Muscle of arm (tissue), 12 donors: ENCODE data around the gene CTNNBL1. TPM values are rescaled to one million over a fixed set of nuclear protein-coding genes. Genes with fewer than 3 reads are reported as not detected.

Source experiments
- DNase-seq: peaks from one replicate; pipeline ENCODE4 v3.0.0-alpha.2; 2013
- polyA plus RNA-seq, 12 donors: library from polyadenylated mRNA; unstranded; fragments of 120-200 nt; gene quantifications; one replicate each; pipeline ENCODE4 v1.2.1, GENCODE V29; 2013; ENCODE audit not compliant: insufficient read length in 12 of 12

Gene CTNNBL1
- polyA plus RNA-seq, 12 donors, result 14.9 to 39.1 (median 28.9) TPM; not detected in 1

DNA sequence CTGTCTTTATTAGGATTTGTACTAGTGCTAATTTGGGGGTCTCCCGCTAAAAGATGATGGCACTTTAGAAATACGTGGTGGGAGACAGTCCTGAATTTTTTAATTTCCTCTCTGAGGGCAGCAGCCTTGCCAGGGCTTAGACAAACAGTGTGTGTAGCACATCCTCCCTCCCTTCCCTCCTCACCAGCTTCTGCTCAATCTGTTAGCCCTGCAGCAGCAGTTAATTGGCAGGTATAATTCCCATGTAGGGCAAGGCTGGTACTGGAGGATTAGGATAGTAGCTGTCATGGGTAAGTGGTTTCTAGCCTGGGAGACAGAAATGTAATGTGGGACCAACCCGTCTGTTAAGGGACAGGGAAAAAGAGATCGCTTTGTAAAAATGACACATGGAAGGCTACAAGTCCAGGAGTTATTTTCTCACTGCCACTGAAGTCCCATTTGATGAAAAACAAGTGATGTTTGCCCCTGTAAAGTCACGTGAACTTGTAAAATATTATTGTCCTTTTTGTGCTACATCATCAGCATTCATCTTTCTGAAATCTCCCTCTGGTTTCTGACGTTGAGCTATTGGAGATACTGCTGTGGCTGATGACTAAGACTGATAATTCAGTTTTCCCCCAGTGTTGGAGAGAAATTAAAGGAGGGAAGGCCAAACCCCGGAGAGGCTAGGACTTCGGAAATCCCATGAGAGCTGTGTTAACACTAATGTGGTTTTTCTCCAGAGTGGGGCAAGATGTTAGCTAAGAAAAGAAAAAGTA lies 40.6 kb downstream of the CTNNBL1 start:
- no peak for DNase-seq

DNA sequence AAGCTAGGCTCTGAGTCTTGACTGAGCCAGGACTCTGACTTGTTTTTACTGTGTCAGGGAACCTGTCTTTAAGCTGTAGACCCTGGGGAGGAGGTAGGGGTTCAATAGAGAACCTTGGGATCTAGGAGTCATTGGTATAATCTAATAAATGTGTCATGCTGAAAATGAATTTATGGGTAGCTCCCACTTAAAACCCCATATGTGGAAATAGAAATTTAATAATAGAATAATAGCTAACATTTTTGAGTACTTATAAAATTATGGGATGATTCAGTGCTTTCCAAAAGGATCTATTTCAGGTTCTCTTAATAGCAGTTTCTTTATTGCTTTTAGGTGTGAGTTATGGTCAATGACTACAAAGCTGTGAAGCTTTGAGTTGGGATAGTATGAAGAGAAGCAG lies 41.7 kb downstream of the CTNNBL1 start:
- DNase-seq, result no peak

DNA sequence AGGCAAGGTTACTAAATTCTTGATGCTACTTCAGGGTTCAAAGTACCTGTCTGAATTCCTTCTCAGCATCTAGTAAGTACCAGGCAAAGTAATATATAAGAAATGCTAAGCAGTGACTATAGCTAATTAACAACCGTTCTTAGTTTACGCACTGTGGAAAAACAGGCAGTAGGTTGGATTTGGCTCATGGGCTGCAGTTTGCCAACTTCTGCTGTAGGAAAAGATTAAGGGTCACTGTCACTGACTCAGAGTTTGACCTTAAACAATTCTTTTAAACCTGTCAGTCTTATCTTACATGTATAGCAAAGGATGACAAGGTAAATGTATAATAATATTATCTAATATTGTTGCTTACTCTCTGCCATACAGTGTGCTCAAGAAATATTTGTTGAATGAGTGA lies 42.3 kb downstream of the CTNNBL1 start:
- no peak for DNase-seq

DNA sequence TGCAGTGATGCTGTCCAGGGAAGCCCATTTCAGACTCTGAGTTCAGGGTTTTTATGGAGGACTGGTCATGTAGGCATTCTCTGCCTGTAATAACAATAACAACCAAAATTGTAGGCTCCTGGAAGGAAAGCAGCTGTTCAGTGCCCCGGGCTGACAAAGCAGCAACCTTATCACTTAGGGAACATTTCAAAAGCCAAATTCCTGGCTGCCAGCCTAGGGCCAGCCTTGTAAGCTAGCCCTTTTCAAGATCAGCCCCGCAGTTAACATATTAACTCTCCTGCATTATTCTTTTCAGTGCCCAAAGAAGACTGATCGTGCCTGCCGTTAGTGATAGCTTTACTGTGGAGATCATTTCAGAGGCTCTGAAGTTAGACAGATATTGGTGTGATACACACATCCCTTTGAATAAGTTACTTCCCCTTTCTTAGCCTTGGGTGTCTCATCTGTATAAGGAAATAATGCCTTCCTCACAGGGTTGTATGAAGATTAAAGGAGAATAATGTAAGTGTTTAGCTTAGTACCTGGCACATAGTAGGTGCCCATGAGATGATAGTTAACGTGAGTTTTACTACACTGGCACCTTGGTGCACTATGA lies 44.1 kb downstream of the CTNNBL1 start:
- DNase-seq, result no peak

DNA sequence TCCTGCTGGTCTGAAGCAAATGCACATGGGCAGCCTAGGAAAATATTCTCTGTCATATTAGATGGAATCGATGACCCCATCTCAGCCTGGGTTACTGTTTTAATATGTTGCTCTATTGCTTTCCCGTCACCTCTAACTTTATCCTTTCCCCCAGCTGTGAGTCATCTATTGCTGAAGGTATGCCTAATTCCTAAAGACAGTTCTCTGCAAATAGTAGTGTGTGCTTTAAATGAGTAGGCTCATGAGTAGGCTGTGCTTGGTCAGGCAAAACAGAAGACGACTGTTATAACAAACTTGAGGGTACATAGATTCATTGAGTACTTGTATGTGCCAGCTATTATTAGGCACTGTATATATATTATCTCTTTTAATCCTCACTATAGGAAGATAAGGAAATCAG lies 47.2 kb downstream of the CTNNBL1 start:
- no peak for DNase-seq

DNA sequence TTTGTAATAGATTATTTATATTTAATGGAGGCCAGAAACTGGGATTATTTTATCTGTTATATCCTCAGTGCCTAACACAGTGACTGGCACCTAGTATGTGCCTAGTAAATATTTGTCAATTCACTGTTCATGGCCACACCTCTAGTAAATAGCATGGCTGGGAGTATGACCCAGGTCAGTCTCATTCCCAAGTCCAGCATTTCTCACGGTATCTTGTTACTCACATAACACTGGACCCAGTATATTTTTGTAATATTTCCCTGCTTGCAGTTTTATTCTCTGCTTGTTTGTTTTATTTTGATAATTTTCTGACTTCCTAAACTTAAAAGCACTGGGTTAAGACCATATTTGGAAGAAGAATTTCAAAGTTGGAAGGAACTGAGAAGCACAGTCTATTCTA lies 47.7 kb downstream of the CTNNBL1 start:
- DNase-seq, result no peak

DNA sequence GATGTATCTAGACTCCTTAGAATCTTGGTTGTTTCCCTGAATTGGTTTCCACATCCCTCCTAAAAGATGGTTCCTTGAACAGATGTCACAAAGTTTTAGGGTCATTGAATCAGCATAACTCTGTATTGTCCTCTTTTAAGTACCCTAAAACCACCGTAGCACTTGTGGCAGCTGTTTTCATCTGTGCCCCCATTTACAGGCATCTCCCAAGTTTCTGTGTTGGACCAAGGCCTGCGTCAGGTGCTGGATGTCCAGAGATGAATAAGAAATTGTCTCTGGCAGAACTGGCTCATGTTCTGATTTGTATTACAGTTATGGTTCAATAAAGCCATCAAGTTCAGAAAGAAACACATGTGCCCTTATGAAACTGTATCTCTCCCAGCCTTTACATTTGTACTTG lies 48.3 kb downstream of the CTNNBL1 start:
- no peak for DNase-seq

DNA sequence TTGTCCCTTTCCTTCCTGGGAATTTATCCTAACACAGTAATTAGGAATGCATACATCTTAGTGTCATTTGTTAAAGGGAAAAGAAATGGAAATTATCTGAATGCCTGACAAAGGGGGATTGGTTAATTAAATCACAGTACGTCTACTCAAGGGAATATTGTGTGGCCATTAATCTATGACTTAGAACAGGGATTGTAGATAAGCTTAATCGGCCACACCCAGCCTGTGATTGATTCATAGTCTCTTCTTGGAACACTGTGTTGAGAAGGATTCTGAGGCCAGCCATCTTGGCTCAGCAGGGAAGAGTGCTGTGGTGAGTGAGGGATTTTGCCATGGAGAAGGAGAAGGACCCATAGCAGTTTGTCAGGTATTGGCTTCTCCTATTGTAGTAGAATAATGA lies 50.5 kb downstream of the CTNNBL1 start:
- DNase-seq, result no peak

DNA sequence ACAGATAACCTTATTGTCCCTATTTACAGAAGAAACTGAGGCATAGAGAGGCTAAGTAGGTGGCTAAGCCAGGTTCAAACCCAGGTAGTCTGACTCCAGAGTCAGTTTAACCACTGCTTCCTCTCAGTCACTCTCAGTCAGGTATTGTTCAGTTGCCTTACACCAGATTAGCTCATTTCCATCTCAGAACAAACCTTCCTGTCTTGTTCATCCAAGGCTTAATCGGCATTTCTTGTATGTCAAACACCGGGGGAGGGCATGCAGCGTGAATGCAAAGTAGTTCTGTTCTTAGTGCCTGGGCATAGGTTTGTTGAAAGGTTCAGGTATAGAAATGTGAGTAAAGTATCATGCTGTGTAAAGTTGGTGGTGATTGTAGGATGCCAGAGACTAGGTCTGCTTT lies 51.7 kb downstream of the CTNNBL1 start:
- no peak for DNase-seq

DNA sequence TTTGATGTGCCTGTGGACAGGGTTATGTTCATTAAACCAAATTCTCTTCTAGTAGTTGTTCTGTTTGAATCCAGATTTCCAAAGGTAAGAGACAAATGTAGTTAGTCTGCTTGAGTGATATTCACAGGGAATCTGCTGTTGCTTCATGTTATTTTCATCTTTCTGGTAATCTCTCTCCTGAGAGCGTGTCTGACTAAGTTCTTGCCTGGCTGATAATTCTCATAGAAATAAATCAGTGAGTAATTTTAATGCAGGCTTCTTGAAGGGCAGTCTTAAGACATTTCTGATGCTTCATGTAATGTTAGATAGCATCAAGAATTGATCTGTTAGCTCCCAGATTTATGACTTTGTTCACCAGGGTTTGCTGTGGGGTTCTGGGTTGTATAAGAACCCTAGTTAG lies 54.2 kb downstream of the CTNNBL1 start:
- DNase-seq, result no peak

DNA sequence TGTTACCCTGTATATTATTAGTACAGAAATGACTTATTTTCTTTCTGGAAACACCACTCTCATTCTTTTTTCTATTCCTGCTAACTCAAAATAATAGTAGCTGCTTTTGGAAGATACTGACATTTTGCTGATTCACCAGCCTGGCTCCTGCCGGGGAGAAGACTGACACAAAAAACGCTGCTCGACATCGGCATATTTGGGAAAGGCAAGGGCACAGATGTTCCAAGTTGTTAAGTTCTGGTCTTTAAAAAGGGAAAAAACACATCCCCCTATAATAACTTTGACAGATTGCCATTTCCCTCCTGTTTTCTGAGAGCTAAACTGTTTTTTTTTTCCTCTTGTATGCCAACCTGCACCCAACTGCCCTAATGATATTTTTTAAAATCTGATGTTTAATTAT lies 55.4 kb downstream of the CTNNBL1 start:
- no peak for DNase-seq

DNA sequence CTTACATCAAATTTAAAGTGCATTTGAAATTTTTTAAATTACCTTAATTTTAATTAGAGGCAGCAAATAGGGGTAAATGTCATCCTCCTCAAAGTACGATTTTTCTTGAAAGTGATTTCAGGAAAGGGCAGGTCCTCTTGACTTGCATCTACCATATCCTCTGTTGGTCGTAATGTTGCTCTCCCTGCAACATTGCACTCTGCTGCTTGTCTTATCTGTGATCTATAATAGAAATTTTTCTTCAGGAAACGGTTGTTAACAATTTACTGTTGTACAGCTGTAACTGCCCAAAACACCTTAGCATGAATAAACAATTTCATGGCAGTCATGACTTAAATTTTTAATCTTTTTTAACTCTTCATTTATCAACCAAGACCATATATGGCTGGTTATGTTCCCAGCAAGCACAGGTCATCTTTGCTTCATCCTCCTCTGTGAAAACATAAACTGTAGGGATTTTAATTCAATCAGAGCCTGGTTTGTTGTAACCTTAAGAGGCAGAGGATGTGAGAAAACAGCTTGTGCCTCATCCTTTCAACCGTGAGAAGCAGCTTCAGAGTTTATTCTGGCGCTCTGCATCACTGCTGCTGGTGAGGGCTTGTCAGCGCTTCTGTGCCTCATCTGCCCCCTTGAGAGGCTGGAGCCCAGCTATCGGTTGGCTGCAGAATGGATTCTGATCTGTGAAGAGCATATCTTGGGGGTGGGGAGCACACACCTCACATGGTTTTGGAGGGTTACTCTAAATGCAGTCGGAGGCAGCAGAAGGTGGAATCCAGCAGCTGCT lies 56.0 kb downstream of the CTNNBL1 start:
- DNase-seq, result no peak

DNA sequence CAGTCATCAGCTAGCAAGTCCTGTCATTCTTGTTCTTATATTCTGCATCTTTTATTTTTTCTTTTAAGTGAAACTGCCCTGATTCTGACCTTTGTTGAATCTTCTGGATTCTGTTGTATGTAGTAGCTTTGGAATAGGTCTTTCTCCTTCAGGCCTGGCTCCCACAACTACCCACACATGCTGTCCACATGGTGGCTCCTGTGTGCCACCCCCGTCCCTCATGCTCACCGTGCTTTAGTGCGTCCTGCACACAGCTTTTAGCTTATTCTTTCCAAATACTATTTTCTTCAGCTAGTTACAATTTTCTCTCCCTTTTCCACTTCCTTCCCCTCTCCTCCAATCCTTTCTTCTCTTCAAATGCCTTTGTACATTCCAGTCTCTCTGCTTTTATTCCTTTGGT lies 61.8 kb downstream of the CTNNBL1 start:
- DNase-seq, result no peak

DNA sequence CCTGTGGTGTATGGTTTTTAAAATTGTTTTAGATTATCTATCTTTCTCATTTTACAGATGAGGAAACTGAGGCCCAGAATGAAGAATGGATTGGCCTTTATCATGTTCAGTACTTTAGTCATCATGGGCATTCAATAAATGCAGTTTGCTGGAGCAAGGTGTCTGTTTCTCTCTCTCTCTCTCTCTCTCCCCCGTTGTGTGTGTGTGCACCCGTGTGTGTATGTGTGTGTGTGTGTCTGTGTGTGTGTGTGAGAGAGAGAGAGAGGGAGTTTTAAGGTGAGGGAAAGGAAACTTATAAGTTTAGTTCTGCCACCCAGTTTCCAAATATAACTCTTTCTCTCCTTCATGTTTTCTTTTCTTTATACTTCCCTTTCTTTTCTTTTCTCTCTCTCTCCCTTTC lies 62.4 kb downstream of the CTNNBL1 start:
- DNase-seq, result no peak

DNA sequence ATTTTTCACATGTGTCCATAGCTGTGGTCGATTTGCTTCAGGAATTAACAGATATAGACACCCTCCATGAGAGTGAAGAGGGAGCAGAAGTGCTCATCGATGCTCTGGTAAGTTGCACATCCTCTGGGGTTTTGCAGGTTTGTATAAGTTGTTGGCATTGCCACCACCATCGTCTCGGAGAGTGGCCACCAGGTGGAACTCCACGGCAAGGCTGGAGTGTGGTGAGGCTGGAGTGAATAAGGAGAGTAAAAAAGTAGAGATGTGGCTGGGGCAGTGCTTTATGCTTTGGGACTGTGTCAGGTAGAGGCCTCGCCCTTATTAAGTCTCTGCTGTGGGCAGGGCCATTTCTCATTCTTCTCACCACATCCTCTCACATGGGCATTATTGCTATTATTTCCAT lies 63.7 kb downstream of the CTNNBL1 start:
- DNase-seq, result no peak

DNA sequence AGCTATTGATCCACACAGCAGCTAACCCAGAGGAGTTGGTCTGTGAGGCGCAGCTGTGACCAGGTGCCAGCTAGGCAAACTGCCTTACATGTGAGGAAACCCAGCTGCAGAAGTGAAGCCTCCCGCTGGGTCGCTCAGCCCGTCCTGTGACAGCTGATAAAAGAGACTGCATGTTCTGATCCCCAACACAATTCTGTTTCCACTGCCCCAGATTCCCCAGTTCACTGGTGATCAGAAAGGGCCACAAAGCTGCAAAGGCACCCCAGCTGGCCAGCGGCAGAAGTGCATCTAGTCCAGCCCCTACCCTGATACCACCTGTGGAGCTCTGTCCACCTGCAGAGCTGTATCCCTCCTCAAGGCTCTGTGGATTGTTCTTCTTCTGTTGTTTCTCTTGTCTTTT lies 64.5 kb downstream of the CTNNBL1 start:
- no peak for DNase-seq

DNA sequence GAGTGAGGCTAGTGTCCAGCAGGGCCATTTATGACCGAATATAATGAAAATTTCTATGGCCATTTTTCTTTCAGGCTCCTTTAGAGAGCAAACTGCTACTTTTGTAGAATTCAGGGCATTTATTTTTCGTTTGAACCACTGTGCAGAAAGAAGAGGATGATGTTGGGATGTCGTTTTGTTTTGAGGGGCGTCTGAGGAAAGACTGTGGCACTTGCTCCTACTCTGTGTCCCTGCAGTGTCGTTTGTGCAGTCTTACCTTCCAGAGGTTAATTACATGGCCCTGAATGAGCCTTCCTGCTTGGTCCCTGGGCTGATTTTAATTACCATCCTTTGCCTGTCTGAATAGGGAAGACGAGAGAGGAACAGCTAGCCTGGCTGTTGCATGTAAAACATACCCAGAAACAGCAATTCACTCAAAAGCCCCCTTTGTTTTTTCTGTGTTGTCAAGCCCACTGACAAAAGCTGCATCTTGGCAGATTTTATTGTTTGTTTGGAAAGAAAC lies 65.3 kb downstream of the CTNNBL1 start:
- DNase-seq, result no peak

DNA sequence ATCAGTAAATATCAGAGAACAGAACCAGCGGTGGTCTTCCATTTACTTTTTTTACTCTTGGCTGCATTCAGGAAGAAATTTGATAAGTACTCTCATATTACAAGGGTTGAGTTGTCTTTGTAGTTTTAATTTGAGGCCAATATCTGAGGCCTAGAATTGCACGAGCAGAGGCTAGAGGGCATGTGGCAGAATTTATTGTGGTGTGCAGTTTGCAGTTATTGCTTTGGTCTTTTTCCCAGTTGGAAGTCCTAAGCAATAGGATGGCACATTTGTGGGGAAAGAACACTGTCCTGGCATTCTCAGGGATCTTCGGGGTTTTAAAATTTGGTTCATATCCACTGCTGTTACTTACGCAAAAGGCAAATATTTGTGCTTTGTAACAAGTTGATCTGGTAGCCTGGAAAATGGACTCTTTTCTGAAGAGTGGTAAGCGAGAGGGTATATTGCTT lies 66.0 kb downstream of the CTNNBL1 start:
- no peak for DNase-seq

DNA sequence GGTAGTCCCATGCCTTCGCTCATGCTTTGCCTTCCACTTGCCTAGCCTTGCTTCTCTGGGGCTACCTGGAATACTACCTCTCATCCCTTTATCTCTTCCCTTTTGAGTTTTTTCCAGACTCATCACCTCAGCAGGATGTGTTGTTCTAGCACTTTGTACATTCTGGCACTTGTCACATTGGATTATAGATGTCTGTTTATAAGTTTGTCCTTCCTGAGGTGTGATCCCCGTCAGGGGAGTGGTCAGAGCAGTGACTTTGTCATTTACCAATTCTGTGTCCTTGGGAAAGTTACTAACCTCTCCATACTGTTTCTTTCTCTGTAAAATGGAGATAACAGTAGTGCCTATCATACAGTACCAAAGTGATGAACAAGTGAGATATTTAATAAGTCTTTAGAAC lies 66.5 kb downstream of the CTNNBL1 start:
- DNase-seq, result no peak

DNA sequence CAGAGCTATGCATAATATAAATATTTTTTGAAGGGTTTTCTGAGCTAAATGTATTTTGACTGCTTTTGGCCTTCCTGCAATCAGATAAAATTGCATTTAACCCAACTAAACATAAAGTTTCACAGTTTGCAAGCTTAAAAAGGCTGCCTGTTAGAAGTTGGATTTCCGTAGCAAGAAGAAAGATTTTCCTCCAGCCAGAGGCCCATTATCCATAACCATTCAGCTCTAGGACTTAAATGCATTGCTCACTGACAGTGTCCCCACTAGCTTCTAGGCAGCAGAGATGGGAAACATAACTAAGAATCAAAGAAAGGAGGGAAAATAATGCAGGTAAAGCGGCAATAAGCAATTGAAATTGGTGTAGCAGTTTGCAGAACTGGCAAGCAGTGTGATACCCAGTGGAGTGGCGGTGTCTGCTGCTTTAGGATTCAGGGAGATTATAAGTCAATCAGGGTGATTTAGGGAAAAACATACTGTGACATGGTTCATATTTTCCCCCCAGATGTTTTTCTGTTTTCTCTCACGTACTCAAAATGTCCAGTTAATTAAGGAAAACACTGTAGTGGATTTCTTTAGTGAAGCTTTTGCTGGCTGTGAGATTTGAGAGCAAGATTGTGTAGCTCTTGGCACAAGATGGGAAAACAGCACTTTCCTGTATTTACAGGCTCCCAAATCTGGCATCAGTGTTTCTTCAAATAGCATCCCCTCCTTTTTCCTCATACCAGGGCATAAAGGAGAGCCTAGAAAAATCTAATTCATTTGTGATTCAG lies 69.1 kb downstream of the CTNNBL1 start:
- DNase-seq, result no peak

DNA sequence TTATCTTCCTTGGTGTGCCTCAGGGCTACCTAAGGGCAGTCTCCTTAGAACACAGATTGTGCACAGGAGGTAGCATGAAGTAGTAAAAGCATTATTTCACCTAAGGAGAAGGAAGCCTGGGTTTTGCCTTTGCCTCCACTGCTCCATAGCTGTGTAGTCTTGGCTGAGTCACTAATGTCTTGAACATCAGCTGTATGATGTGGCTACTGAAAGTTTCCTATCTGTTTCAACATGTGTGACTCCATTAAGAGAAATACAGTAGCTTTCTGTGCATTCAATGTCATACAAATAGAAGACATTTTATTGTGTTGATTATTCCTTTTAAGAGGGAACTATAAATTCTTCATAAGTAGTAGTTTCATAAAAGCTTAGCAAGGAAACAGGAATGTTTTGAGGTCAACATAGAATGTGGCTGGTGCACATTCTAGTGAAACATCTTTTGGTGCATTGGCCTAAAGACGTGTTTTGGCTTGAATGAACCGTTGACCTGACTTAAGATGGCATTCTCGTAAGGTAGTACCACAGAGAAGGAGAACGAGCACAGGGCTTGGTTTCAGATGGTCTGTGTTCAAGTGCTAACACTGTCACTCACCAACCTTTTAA lies 70.6 kb downstream of the CTNNBL1 start:
- DNase-seq, result no peak

DNA sequence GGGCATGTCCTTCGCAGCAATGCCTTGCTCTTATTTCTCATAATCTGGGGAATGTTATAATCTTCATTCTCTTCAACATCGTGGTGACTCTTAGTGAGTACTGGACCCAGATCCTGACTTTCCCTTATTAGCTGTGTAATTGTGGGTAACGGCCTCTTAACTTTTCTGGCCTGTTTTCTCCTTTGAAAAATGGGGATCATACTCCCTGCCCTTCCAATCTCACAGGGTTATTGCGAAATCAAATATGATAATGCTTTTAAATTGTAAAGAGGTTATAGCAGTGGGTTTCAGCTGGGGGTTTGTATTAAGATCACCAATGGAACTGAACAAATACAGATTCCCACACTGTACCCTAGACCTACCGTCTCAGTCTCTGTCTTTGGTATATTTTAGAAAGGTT lies 77.1 kb downstream of the CTNNBL1 start:
- no peak for DNase-seq
